Measurements from ENCODE around the gene LEKR1.

GRCh38 chr3:156898296-156898880, 72.2 kb downstream of the LEKR1 start:
- TF ChIP-seq CTCF (IDR thresholded peaks at IDR 0.05 in 2 of 3, conservative IDR thresholded peaks at IDR 0.05 in 1 of 3; ENCODE audit: insufficient read depth in 2 of 3, low read depth in 1 of 3, low read length in 3 of 3): no peak
- TF ChIP-seq ZNF436 (CRISPR knock-in tag; IDR thresholded peaks at IDR 0.05): no peak
- no peak for TF ChIP-seq HNRNPK (IDR thresholded peaks at IDR 0.05; ENCODE audit: low read depth, low read length, poor library complexity, severe bottlenecking)
- TF ChIP-seq CBX8 (IDR thresholded peaks at IDR 0.05; ENCODE audit: borderline replicate concordance, extremely low read depth, low read depth, low read length, poor library complexity, severe bottlenecking): no peak
- TF ChIP-seq, protein P1, sequence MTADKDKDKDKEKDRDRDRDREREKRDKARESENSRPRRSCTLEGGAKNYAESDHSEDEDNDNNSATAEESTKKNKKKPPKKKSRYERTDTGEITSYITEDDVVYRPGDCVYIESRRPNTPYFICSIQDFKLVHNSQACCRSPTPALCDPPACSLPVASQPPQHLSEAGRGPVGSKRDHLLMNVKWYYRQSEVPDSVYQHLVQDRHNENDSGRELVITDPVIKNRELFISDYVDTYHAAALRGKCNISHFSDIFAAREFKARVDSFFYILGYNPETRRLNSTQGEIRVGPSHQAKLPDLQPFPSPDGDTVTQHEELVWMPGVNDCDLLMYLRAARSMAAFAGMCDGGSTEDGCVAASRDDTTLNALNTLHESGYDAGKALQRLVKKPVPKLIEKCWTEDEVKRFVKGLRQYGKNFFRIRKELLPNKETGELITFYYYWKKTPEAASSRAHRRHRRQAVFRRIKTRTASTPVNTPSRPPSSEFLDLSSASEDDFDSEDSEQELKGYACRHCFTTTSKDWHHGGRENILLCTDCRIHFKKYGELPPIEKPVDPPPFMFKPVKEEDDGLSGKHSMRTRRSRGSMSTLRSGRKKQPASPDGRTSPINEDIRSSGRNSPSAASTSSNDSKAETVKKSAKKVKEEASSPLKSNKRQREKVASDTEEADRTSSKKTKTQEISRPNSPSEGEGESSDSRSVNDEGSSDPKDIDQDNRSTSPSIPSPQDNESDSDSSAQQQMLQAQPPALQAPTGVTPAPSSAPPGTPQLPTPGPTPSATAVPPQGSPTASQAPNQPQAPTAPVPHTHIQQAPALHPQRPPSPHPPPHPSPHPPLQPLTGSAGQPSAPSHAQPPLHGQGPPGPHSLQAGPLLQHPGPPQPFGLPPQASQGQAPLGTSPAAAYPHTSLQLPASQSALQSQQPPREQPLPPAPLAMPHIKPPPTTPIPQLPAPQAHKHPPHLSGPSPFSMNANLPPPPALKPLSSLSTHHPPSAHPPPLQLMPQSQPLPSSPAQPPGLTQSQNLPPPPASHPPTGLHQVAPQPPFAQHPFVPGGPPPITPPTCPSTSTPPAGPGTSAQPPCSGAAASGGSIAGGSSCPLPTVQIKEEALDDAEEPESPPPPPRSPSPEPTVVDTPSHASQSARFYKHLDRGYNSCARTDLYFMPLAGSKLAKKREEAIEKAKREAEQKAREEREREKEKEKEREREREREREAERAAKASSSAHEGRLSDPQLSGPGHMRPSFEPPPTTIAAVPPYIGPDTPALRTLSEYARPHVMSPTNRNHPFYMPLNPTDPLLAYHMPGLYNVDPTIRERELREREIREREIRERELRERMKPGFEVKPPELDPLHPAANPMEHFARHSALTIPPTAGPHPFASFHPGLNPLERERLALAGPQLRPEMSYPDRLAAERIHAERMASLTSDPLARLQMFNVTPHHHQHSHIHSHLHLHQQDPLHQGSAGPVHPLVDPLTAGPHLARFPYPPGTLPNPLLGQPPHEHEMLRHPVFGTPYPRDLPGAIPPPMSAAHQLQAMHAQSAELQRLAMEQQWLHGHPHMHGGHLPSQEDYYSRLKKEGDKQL (CRISPR knock-in tag; IDR thresholded peaks at IDR 0.05; ENCODE audit: borderline replicate concordance): no peak
- TF ChIP-seq, protein P2, sequence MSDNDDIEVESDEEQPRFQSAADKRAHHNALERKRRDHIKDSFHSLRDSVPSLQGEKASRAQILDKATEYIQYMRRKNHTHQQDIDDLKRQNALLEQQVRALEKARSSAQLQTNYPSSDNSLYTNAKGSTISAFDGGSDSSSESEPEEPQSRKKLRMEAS (CRISPR knock-in tag; IDR thresholded peaks at IDR 0.05): no peak
- no peak for TF ChIP-seq SRF (CRISPR knock-in tag; IDR thresholded peaks at IDR 0.05)
- no peak for TF ChIP-seq GABPA (tag; conservative IDR thresholded peaks at IDR 0.05; ENCODE audit: low read depth)
- TF ChIP-seq NFE2L1 (tag; IDR thresholded peaks at IDR 0.05; ENCODE audit: borderline replicate concordance, low read depth): no peak
- TF ChIP-seq, protein P3, sequence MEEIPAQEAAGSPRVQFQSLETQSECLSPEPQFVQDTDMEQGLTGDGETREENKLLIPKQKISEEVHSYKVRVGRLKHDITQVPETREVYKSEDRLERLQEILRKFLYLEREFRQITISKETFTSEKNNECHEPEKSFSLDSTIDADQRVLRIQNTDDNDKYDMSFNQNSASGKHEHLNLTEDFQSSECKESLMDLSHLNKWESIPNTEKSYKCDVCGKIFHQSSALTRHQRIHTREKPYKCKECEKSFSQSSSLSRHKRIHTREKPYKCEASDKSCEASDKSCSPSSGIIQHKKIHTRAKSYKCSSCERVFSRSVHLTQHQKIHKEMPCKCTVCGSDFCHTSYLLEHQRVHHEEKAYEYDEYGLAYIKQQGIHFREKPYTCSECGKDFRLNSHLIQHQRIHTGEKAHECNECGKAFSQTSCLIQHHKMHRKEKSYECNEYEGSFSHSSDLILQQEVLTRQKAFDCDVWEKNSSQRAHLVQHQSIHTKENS (CRISPR knock-in tag; IDR thresholded peaks at IDR 0.05): no peak

Measured in K562 (cell line).